HPDE6-E6E7 (cell line): Measurements from ENCODE around the gene FAM117A.
"Not testable (repeated sequence)": the region's sequence is repeated elsewhere in the genome, so short reads cannot be mapped to it uniquely, and the experiment has no call there.

Experiments used
- DNase-seq: peaks from one replicate; pipeline ENCODE4 v3.0.0; 2011; ENCODE audit warnings: missing footprints; ENCODE audit errors: extremely low spot score

Gene FAM117A

GRCh38 chr17:49739641-49740271 is 24.2 kb downstream of the FAM117A start:
- DNase-seq, result no peak

DNA sequence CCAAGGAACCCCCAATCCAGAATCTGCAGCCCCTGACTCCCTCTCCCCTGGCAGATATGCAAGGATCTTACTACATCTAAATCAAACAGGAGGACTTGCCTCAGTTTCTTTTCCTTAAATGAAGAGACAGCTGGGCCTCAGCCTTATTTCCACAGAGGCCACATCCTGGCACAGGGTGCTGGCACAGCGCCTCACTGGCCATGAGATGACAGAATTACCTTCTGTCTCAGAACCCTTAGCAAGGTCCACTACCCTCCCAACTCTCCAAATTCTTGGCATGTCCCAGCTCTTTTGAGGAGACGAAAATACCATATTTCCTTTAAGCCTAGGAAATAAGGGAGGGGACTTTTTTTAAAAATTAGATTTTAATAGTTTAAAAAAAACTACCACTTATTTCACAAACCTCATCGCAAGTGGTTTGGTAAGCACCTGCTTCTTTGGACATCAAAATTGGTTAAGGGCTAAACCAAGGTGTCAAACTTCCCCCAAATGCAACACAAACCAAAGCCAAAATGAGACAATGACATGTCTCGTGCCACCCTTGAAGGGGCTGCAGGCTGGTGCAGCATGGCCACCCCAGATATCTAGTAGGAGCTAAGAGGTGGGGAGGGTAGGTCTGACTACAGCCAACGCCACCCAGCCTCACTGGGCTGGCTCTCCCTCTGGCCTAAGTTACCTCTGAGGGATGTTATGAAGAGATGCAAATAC is 25.3 kb downstream of the FAM117A start:
- no peak for DNase-seq

DNA sequence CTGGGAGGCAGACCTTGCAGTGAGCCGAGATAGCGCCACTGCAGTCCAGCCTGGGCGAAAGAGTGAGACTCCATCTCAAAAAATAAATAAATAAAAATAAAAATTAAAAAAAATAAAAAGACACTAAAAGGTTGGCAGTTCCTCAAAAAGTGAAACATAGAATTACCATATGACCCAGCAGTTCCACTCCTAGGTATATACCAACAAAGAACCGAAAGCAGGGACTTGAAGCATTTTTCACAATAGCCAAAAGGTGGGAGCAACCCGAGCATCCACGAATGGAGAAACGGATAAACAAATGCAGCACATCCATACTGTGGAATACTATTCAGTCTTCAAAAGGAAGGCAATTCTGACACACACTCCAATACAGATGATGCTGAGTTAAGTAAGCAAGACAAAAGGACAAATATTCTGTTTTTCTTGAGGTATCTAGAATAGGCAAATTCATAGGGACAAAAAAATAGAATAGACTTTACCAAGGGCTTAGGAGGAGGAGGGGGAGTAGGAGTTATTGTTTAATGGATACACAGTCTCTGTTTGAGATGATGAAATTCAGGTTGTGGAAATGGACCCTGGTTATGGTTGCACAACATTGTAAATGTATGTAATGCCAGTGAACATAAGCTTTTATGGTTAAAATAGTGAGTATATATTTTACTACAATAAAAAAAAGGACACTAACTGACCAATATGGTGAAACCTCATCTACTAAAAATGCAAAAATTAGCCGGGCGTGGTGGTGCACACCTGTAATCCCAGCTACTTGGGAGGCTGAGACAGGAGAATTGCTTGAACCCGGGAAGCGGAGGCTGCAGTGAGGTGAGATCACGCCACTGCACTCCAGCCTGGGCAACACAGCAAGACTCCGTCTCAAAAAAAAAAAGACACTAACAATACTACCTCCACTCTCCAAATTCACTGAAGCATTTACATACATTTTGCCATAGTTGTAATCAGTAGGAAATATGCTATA is 29.1 kb downstream of the FAM117A start:
- DNase-seq, result no peak

DNA sequence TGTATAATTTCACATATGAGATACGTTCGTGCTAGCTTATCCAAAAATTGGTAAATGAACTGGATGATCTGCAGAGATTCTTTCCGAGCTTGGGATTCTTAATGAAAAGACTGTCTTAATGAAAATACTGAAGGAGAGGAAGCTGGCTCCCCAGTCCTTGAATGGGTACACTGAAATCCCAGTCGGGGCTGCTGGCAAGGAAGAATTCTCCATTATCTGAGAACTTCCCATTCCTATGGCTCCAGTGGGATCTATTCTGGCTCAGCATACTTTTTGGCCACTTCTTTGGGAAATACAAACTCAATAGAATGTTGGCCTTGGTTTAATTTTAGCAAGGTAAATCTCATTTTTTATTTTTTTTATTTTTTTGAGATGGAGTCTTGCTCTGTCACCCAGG is 32.5 kb downstream of the FAM117A start:
- no peak for DNase-seq

GRCh38 chr17:49730785-49731434 is 33.0 kb downstream of the FAM117A start:
- DNase-seq, result no peak

DNA sequence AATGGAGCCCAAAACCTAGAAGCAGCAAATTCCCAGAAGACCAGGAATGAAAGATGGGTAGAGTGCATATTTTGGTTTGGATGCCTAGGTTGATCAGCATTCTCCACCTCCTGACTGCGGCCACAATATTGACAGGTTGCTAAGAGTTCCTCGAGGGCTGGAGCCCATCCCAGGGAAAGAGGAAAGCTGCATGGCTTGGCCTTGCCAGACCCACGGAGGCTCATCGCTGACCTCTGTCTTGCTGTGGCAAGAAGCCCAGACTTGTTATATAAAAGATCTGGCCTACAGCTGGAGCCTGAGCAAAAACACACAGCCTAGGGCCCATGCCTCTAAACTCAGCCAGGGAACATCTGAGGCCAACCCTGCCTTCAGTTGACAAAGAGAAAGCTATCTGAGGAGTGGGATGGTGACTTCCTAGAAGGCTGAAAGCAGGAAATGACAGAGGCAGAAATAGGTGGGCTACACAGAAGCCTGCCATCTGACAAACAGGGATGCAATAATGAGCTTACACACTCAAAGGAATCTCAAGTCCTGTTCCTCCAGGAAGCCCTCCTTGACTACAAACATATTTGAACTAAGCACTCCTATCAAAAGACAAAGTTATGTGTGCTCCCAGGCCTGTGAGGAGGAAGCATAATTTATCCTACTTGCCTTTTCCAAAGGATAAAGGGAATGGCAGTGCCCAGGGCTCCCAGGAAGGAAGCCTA is 33.7 kb downstream of the FAM117A start:
- DNase-seq, result no peak

- no peak for DNase-seq
Measured at GRCh38 chr17:49729069-49729468, 34.9 kb downstream of the FAM117A start.

DNA sequence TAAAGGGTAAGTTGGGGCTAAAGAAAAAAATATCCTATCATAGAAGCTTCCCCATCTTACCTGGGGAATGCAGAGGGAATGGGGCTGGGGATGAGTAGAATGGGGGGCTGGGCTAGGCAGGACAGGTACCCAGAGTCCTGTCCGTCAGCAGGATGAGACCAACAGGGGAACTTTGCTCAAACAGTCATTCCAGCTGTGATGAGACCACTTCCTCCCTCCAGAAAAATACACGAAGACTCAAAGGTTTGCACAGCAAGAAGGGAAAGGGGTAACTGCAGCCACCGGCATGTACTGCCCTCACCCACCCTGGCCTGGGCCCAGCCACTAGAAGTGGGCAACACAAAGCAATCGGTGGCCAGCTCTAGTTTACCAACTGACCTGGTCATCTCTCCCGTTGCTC is 35.5 kb downstream of the FAM117A start:
- DNase-seq, result no peak

- no peak for DNase-seq
Measured at GRCh38 chr17:49727380-49727779, 36.6 kb downstream of the FAM117A start.

- DNase-seq, result no peak
Measured at GRCh38 chr17:49725452-49726130, 38.3 kb downstream of the FAM117A start.

DNA sequence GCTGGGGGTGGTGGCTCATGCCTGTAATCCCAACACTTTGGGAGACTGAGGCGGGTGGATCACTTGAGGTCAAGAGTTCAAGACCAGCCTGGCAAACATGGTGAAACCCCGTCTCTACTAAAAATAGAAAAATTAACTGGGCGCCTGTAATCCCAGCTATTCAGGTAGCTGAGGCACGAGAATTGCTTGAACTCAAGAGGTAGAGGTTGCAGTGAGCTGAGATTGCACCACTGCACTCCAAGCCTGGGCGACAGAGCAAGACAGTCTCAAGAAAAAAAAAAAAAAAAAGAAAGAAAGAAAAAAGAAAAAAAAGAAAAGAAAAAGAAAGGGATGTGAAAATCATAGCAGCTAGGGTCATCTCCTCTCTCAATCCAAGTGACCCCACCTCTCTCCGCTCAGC is 39.4 kb downstream of the FAM117A start:
- not testable (repeated sequence) for DNase-seq

DNA sequence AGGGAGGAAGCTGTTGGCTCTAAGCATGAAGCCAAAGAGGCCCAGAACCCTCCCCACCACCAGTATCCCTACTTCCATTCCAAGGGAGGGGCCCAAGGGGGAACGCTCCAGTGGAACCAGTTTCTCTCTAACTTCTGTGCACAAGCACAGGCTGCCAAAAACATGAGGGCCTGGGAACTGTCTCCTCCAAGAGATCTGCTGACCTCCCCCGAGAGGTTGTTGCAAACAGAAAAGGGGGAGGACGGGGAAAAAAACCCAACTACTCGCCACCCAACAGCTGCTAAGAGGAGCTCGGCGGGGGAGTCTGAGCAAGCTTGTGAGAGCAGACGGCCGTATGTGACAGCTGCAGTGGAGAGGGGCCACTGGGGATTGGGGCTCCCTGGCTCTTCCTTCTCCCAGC is 40.5 kb downstream of the FAM117A start:
- DNase-seq, result no peak

GRCh38 chr17:49722066-49722465 is 41.9 kb downstream of the FAM117A start:
- no peak for DNase-seq

- no peak for DNase-seq
Measured at GRCh38 chr17:49717371-49717861, 46.5 kb downstream of the FAM117A start.

DNA sequence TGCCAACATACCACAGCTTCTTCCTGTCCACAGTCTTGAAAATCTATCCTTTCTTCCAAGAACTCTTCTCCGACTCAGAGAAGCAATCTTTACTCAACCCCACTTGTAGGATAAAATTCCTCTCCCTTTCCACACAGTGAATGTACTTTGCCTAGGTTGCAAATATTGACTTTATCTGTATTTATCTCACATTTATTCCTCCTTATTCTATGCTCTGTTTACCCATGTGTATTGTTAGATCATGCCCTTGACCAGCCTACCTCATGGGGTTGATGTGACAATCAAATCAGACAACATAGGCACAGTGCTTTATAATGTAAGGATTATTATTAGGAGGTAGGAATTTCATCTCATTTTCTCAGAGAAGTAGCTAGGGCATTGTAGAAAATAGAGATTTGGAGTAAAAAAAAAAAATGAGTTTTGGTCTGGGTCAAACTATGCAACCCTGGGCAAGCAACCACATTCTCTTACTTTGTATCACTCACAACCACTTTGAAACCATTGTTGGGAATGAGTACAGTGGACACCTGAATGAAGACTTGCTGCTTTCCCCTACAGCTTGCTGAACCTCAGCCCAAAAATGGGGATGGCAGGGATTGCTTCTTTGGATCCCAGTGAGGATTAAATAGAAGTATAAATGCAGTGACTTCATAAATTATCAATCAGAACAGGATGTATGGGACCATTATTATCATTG is 47.1 kb downstream of the FAM117A start:
- no peak for DNase-seq

- DNase-seq, result no peak
Measured at GRCh38 chr17:49715717-49716279, 48.1 kb downstream of the FAM117A start.

- no peak for DNase-seq
Measured at GRCh38 chr17:49715216-49715615, 48.7 kb downstream of the FAM117A start.

GRCh38 chr17:49708515-49709183 is 55.3 kb downstream of the FAM117A start:
- DNase-seq, result no peak
